Heart left ventricle (tissue), 13 donors: ENCODE data around the gene M6PR.

Experiments
- CTCF ChIP-seq, 12 donors: fragments of 200-600 bp; sonication (generic) in 4 of 12; IDR thresholded peaks; one replicate each; pipeline versions ENCODE4 v1.5.0 to v1.8.0; 2018 to 2022; ENCODE audit warnings: antibody characterized with exemption in 12 of 12, mild to moderate bottlenecking in 5 of 12
- POLR2A ChIP-seq, 2 donors: fragments of 450-650 bp; IDR thresholded peaks; one replicate each; pipeline ENCODE4 v1.6.1; 2017; ENCODE audit warnings: antibody characterized with exemption in 2 of 2, mild to moderate bottlenecking in 2 of 2, moderate library complexity in 2 of 2
- donor health status: ischemic (EF 13 %, LVEDD 7.1; RV severe dilation, severe dysfunction).
- donor health status: DM: no; HTN: yes; CAD: no.
- donor health status: DM: no; HTN: no; CAD: no.
- donor health status: ischemic (EF 25% LVEDD 6.9; RV normal size, moderate dysfunction).
- donor health status: ischemic (EF 25% LVEDD 5.7; RV mildly dilated, moderate dysfunction).
- donor health status: ischemic (EF 35%, LVEDD 5.7; RV mildly dilated, moderate dysfunction).
- donor health status: nonischemic (EF 11% LVEDD 7.7; RV severe dilation, severe dysfunction).
- donor health status: DM: yes; HTN: yes; CAD: no.
- donor health status: PGD.
- donor health status: ischemic (EF 29% LVEDD 5.4; RV normal size, mild dysfunction).
- donor health status: nonischemic (EF 23%, LVEDD 6.1; RV moderate dilation, normal function).

GRCh38 chr12:8936735-8937134 is 12.7 kb downstream of the M6PR start:
- TF ChIP-seq POLR2A (IDR thresholded peaks at IDR 0.05): no peak
- TF ChIP-seq CTCF (IDR thresholded peaks at IDR 0.05): no peak
